H9 (cell line): ENCODE data around the gene AP2M1. TPM values are rescaled to one million over a fixed set of nuclear protein-coding genes. Genes with fewer than 3 reads are reported as not detected.

Experiments used
- DNase-seq: peaks from one replicate; pipeline ENCODE4 v3.0.0-alpha.2; 2017
- H2AFZ ChIP-seq: one replicate; pipeline ENCODE4 v1.6.1; 2013; ENCODE audit warnings: mild to moderate bottlenecking, low read length, control low read depth, moderate library complexity
- H2AK5ac ChIP-seq: 2 replicates; pipeline ENCODE4 v1.6.1; 2013; ENCODE audit warnings: low read length, control low read depth, mixed read lengths; ENCODE audit not compliant: insufficient read length
- H2BK120ac ChIP-seq: one replicate; pipeline ENCODE4 v1.6.1; 2013; ENCODE audit warnings: low read depth, mild to moderate bottlenecking, low read length, control low read depth, inconsistent platforms; ENCODE audit not compliant: poor library complexity, severe bottlenecking
- H2BK12ac ChIP-seq: 2 replicates; pipeline ENCODE4 v1.6.1; 2013; ENCODE audit warnings: low read length, control low read depth, mixed read lengths, low read depth; ENCODE audit not compliant: insufficient read length
- H2BK15ac ChIP-seq: 2 replicates; pipeline ENCODE4 v1.6.1; 2013; ENCODE audit warnings: low read depth, low read length, control low read depth
- H2BK20ac ChIP-seq: one replicate; pipeline ENCODE4 v1.6.1; 2013; ENCODE audit warnings: low read depth, mild to moderate bottlenecking, low read length, control low read depth, inconsistent platforms; ENCODE audit not compliant: poor library complexity, severe bottlenecking
- H2BK5ac ChIP-seq: 2 replicates; pipeline ENCODE4 v1.6.1; 2013; ENCODE audit warnings: low read length, control low read depth, mixed read lengths; ENCODE audit not compliant: insufficient read length
- H3K14ac ChIP-seq: 2 replicates; pipeline ENCODE4 v1.6.1; 2013; ENCODE audit warnings: low read length, control low read depth; ENCODE audit not compliant: insufficient read depth
- H3K18ac ChIP-seq: 2 replicates; pipeline ENCODE4 v1.6.1; 2013; ENCODE audit warnings: low read depth, mild to moderate bottlenecking, mixed read lengths, low read length, control low read depth; ENCODE audit not compliant: insufficient read length
- H3K23ac ChIP-seq: 2 replicates; pipeline ENCODE4 v1.6.1; 2013; ENCODE audit warnings: low read length, control low read depth, mixed read lengths, low read depth; ENCODE audit not compliant: insufficient read length
- H3K23me2 ChIP-seq: 2 replicates; pipeline ENCODE4 v1.6.1; 2013; ENCODE audit warnings: low read depth, mild to moderate bottlenecking, mixed read lengths, low read length, control low read depth; ENCODE audit not compliant: insufficient read length, poor library complexity, severe bottlenecking
- H3K27ac ChIP-seq: 2 replicates; pipeline ENCODE4 v1.5.1; 2013; ENCODE audit warnings: low read length, control low read depth, mixed read lengths, low read depth; ENCODE audit not compliant: insufficient read length
- H3K27me3 ChIP-seq: 2 replicates; pipeline ENCODE4 v1.6.1; 2013; ENCODE audit warnings: low read length, control low read depth, inconsistent platforms; ENCODE audit not compliant: insufficient read depth
- H3K4ac ChIP-seq: 2 replicates; pipeline ENCODE4 v1.6.1; 2013; ENCODE audit warnings: low read depth, mild to moderate bottlenecking, control low read depth, inconsistent platforms, low read length, moderate library complexity
- H3K4me1 ChIP-seq: 2 replicates; pipeline ENCODE4 v1.6.1; 2013; ENCODE audit warnings: low read length, control low read depth, inconsistent platforms; ENCODE audit not compliant: insufficient read depth
- H3K4me2 ChIP-seq: 2 replicates; pipeline ENCODE4 v1.6.1; 2013; ENCODE audit warnings: low read length, control low read depth, mixed read lengths; ENCODE audit not compliant: insufficient read length, insufficient read depth
- H3K56ac ChIP-seq: 2 replicates; pipeline ENCODE4 v1.6.1; 2013; ENCODE audit warnings: low read depth, mild to moderate bottlenecking, mixed read lengths, low read length, control low read depth; ENCODE audit not compliant: insufficient read length
- H3K79me1 ChIP-seq: 2 replicates; pipeline ENCODE4 v1.6.1; 2013; ENCODE audit warnings: low read depth, mild to moderate bottlenecking, moderate library complexity, low read length, control low read depth, inconsistent platforms; ENCODE audit not compliant: insufficient read depth, poor library complexity, severe bottlenecking
- H3K79me2 ChIP-seq: 2 replicates; pipeline ENCODE4 v1.6.1; 2013; ENCODE audit warnings: low read length, control low read depth, inconsistent platforms; ENCODE audit not compliant: insufficient read depth
- H3K9ac ChIP-seq: 2 replicates; pipeline ENCODE4 v1.6.1; 2013; ENCODE audit warnings: low read length, control low read depth, mixed read lengths; ENCODE audit not compliant: insufficient read length; ENCODE audit errors: extremely low read depth
- H3K9me3 ChIP-seq: one replicate; pipeline ENCODE4 v1.6.1; 2013; ENCODE audit warnings: low read depth, low read length, inconsistent platforms; ENCODE audit not compliant: control insufficient read depth
- H3T11ph ChIP-seq: one replicate; pipeline ENCODE4 v1.6.1; 2013; ENCODE audit warnings: mild to moderate bottlenecking, low read length, control low read depth, inconsistent platforms
- H4K20me1 ChIP-seq: one replicate; pipeline ENCODE4 v1.6.1; 2013; ENCODE audit not compliant: control insufficient read depth, insufficient read length, insufficient read depth
- H4K5ac ChIP-seq: 2 replicates; pipeline ENCODE4 v1.6.1; 2013; ENCODE audit warnings: low read depth, mild to moderate bottlenecking, mixed read lengths, low read length, control low read depth; ENCODE audit not compliant: insufficient read length
- H4K8ac ChIP-seq: replicated peaks from 2 replicates; pipeline ENCODE4 v1.6.1; 2013; ENCODE audit warnings: low read length, control low read depth, mixed read lengths, low read depth; ENCODE audit not compliant: insufficient read length
- H4K91ac ChIP-seq: 2 replicates; pipeline ENCODE4 v1.6.1; 2013; ENCODE audit warnings: low read depth, mild to moderate bottlenecking, moderate library complexity, mixed read lengths, low read length, control low read depth; ENCODE audit not compliant: insufficient read length
- H3K27ac Mint-ChIP-seq, 3 experiments: 2 replicates in 2 of 3; 3 replicates in 1 of 3; pipeline ENCODE4 v1.8.0; 2020 to 2021; ENCODE audit warnings: mixed read lengths in 3 of 3, mild to moderate bottlenecking in 1 of 3, moderate library complexity in 1 of 3
- H3K27me3 Mint-ChIP-seq: 2 replicates; pipeline ENCODE4 v1.8.0; 2021; ENCODE audit warnings: low read depth, mild to moderate bottlenecking, moderate library complexity, mixed read lengths
- H3K36me3 Mint-ChIP-seq, 3 experiments: 2 replicates in 2 of 3; 3 replicates in 1 of 3; pipeline ENCODE4 v1.8.0; 2020 to 2021; ENCODE audit warnings: low read depth in 3 of 3, mixed read lengths in 3 of 3; ENCODE audit not compliant: insufficient read depth in 1 of 3
- H3K4me1 Mint-ChIP-seq, 2 experiments: 2 replicates each; pipeline ENCODE4 v1.8.0; 2020; ENCODE audit warnings: mixed read lengths in 2 of 2
- H3K4me3 Mint-ChIP-seq, 2 experiments: 2 replicates in 1 of 2; 3 replicates in 1 of 2; pipeline ENCODE4 v1.8.0; 2020 to 2021; ENCODE audit warnings: mild to moderate bottlenecking in 2 of 2, mixed read lengths in 2 of 2, moderate library complexity in 1 of 2
- H3K9me3 Mint-ChIP-seq, 2 experiments: 2 replicates in 1 of 2; 3 replicates in 1 of 2; pipeline ENCODE4 v1.8.0; 2020; ENCODE audit warnings: mild to moderate bottlenecking in 2 of 2, mixed read lengths in 2 of 2, moderate library complexity in 1 of 2
- CTCF ChIP-seq: fragments of 200-600 bp; sonication (generic); conservative IDR thresholded peaks from 3 replicates; pipeline ENCODE4 v1.8.0; 2021; ENCODE audit warnings: antibody characterized with exemption, mild to moderate bottlenecking
- WGBS: extraction: QIAGEN DNeasy Blood & Tissue Kit; methylation state at CpG from one replicate; pipeline ENCODE4 v1.1.7; 2013; ENCODE audit warnings: missing lambda C conversion rate, low lambda C conversion rate, mixed read lengths; ENCODE audit not compliant: insufficient read length; ENCODE audit errors: extremely low coverage; 5-methylcytosine and 5-hydroxymethylcytosine counted together
- total RNA-seq: library from RNA; stranded (reverse); gene quantifications from 2 replicates; pipeline ENCODE4 v1.2.1, GENCODE V29; 2021

The AP2M1 gene
- total RNA-seq, 1 experiment from 2014 or later, result 443 TPM

- no peak overlapping the region for H3K9ac ChIP-seq
- no peak overlapping the region for H3K56ac ChIP-seq
- no peak overlapping the region for H3T11ph ChIP-seq
- no CpG with 5 or more reads among the region's 17 CpGs for WGBS
- H3K4me2 ChIP-seq, result no peak overlapping the region
- H3K79me2 ChIP-seq, result peaks cover 5% of the 10 kb centered on the region; the same call in 1 of the 2 replicates
- H3K23me2 ChIP-seq, result peaks cover 14% of the 10 kb centered on the region
- H3K4me1 ChIP-seq, result no peaks in the 10 kb centered on the region
- no peak overlapping the region for H2BK5ac ChIP-seq
- TF ChIP-seq CTCF, result no peak
- no peak overlapping the region for H4K8ac ChIP-seq
- H2BK15ac ChIP-seq, result no peak overlapping the region
- no peak overlapping the region for H2BK120ac ChIP-seq
- no peak overlapping the region for H3K23ac ChIP-seq
- Mint-ChIP-seq H3K4me1 (peaks cover 25 to 26% of the 10 kb centered on the region in 2 experiments), H3K4me3 (no peak overlapping the region), H3K27me3 (peaks cover 1% of the 10 kb centered on the region; the same call in 1 of the 2 replicates), H3K27ac (no peak overlapping the region), H3K36me3 (peaks cover 48 to 77% (median 65%) of the 10 kb centered on the region in 3 experiments), H3K9me3 (no peaks in the 10 kb centered on the region; a peak in 1 of 5 replicates)
- H2AFZ ChIP-seq, result no peak overlapping the region
- H4K20me1 ChIP-seq, result no peaks in the 10 kb centered on the region
- H3K4ac ChIP-seq, result no peak overlapping the region
- peaks cover 5% of the 10 kb centered on the region for H3K79me1 ChIP-seq
- DNase-seq, result no peak
- H2AK5ac ChIP-seq, result no peak overlapping the region
- no peaks in the 10 kb centered on the region for H3K9me3 ChIP-seq
- no peak overlapping the region for H2BK20ac ChIP-seq
- no peak overlapping the region for H4K91ac ChIP-seq
- H3K27ac ChIP-seq, result no peak overlapping the region
- no peak overlapping the region for H4K5ac ChIP-seq
- H2BK12ac ChIP-seq, result no peak overlapping the region
- H3K27me3 ChIP-seq, result no peaks in the 10 kb centered on the region
- no peak overlapping the region for H3K14ac ChIP-seq
- H3K18ac ChIP-seq, result no peak overlapping the region
Measured at GRCh38 chr3:184188080-184188479, 13.4 kb downstream of the AP2M1 start.
